SK-N-DZ (cell line): ENCODE results near the gene ZNF3.
A peak's percentile ranks its signal among the peaks of the same experiment; 100 is the strongest.

Experiments
- DNase-seq: peaks from one replicate; pipeline ENCODE4 v3.0.0-alpha.2; 2015; ENCODE audit warnings: low spot score

Gene ZNF3

GRCh38 chr7:100088621-100089457 lies 7.3 kb upstream of the ZNF3 start, which contains the start of gene COPS6:
TSS of gene COPS6 (plus strand) at chr7:100088969. CDS start at chr7:100088991, 22 bp downstream.
- DNase-seq, result peak; percentile 74

DNA sequence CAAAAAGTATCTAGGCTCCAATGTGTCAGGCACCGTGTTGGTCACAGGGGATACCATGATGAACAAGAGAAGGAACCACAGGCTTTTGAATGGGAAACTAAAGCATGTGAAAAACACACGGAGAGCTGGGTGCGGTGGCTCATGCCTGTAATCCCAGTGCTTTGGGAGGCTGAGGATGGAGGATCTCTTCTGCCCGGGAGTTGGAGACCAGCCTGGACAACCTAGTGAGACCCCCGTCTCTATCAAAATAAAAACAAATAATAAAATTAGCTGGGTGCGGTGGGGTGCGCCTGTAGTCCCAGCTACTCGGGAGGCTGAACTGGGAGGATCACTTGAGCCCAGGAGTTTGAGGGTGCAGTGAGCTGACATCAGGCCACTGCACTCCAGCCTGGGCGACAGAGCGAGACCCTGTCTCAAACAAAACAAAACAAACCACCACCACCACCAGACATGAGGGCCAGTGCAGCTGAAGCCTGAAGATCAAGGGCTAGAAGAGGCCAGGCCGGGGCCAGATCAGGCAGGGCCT lies 6.6 kb upstream of the ZNF3 start:
- no peak for DNase-seq

GRCh38 chr7:100087055-100087750 lies 5.7 kb upstream of the ZNF3 start:
- DNase-seq, result peak; percentile 56

GRCh38 chr7:100085515-100085914 lies 4.0 kb upstream of the ZNF3 start:
- no peak for DNase-seq

DNA sequence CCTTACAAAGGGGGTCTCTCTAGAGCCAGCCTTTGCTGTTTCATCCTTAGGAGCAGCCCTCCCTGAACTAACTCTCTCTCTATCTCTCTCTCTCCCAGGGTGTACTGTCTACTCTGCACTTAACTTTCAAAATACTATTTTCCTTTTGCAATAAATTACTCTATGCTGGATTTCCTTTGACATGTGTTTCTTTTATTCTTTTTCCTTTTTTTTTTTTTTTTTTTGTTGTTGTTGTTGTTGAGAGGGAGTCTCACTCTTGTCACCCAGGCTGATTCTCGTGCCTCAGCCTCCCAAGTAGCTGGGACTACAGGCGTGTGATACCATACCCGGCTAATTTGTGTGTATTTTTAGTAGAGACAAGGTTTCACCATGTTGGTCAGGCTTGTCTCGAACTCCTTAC lies 1.5 kb upstream of the ZNF3 start:
- DNase-seq, result no peak

GRCh38 chr7:100080907-100081534 lies 502 bp downstream of the ZNF3 start:
- peak; percentile 27 for DNase-seq

DNA sequence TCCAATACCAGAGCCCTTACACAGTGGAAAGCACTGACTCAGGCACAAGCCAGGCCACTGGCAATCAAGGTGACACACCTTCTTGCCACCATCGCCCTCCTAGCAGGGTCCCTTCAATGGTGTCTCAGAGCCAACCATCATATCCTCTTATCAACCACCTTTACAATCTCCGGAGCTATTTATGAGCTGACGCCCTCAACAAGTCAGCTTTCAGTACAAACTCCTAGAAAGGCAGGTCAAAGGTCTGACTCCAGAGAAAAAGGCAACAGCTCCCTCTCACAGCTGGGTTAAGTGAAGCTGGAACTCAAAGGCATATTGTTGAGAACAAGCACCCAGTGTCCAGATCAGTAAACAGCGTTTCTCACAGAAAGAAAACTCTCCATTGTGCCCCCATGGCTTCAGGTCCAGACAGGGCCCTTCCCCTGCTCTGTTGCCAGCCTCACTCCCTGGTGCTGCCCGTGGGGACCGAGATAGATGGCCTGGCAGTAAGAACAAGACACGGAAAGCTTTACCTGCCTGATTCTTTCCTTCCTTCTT lies 2.4 kb downstream of the ZNF3 start:
- DNase-seq, result no peak

DNA sequence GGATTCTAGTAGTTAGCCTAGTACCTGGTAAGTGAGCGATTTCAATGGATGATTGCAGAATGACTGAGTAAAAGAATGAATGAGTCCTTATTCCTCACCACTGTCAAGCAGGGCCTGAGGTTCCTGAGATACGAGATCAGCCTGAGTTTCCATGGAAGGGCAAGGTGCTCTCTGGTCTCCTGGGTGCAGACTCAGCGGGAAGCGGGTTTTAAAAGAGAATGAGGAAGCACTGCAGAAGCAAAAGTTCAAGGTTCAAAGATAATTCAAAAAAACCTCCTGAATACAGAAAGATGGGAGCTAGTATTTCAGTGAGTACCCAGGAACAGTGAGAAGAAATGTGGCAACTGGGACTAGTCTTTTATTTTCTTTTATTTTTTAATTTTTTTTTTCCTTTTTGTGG lies 4.3 kb downstream of the ZNF3 start:
- DNase-seq, result no peak

DNA sequence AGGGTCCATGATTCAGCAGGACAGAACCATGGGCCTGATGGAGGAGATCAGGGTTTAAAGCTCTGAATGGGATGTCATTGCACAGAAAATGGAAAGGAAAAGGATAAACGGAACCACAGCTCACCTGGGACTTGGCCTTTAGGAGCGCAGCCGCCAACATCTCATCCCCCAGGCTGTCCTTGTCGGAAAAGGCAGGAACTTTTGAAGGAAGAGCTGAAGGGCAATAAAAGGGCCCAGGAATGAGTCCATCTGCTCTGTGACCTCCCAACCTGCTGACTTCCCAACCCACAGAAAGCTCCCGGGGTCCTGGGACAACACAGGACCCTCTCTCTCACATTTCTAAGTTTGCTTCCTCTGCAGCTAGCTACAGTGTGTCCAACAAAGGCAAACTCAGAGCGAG lies 6.1 kb downstream of the ZNF3 start:
- no peak for DNase-seq

DNA sequence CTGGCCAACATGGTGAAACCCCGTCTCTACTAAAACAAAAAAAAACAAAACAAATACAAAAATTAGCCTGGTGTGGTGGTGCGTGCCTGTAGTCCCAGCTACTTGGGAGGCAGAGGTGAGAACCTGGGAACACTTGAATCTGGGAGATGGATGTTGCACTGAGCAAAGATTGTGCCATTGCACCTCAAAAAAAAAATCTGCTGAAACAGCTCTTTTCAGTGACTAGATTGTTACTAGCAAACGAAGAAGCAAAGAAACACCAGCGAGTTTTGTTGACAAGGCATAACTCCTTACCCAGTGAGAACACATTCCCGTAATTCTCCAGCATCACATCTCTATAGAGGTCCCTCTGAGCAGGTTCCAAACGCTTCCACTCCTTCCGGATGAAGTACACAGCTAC lies 6.7 kb downstream of the ZNF3 start:
- no peak for DNase-seq

DNA sequence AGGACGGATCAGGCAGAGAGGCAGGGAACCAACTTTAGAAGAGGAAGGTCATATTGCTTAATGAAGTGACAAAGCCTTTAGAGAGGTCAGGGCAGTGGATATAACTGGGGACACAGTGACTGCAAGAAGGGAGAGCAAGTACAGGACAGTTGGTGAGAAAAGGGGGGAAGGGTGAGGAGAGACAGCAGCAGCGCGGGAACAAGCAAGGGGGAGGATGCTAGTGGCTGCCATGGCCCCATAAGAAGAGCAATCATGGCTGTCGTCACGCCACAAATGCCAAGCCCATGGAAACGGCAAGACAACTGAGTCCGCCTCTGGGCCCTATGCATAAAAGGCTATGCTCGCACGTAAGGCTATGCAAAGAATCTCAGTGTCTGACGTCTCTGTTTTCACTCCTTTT lies 9.1 kb downstream of the ZNF3 start:
- no peak for DNase-seq

GRCh38 chr7:100071018-100071723 lies 10.4 kb downstream of the ZNF3 start:
- DNase-seq, result no peak

- no peak for DNase-seq
Measured at GRCh38 chr7:100069991-100070390, 11.5 kb downstream of the ZNF3 start.

- no peak for DNase-seq
Measured at GRCh38 chr7:100066953-100067352, 14.6 kb downstream of the ZNF3 start.

- peak; percentile 41 for DNase-seq
Measured at GRCh38 chr7:100065452-100066186, 15.9 kb downstream of the ZNF3 start.

DNA sequence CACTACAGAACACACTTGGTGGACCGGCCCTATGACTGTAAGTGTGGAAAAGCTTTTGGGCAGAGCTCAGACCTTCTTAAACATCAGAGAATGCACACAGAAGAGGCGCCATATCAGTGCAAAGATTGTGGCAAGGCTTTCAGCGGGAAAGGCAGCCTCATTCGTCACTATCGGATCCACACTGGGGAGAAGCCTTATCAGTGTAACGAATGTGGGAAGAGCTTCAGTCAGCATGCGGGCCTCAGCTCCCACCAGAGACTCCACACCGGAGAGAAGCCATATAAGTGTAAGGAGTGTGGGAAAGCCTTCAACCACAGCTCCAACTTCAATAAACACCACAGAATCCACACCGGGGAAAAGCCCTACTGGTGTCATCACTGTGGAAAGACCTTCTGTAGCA lies 17.4 kb downstream of the ZNF3 start:
- no peak for DNase-seq

DNA sequence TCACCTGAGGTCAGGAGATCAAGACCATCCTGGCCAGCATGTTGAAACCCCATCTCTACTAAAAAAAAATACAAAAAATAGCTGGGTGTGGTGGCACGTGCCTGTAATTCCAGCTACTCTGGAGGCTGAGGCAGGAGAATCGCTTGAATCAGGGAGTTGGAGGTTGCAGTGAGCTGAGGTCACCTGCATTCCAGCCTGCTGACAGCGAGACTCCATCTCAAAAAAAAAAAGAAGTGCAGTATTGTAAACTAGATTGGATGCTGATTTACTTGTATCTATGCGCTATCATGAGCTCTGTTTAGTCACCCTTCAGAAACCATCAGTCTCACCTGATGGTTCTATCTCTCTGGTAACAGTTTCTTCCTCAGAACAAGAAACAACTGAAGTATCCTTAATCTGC lies 18.1 kb downstream of the ZNF3 start:
- DNase-seq, result no peak

GRCh38 chr7:100061518-100062193 lies 19.9 kb downstream of the ZNF3 start:
- DNase-seq, result no peak

DNA sequence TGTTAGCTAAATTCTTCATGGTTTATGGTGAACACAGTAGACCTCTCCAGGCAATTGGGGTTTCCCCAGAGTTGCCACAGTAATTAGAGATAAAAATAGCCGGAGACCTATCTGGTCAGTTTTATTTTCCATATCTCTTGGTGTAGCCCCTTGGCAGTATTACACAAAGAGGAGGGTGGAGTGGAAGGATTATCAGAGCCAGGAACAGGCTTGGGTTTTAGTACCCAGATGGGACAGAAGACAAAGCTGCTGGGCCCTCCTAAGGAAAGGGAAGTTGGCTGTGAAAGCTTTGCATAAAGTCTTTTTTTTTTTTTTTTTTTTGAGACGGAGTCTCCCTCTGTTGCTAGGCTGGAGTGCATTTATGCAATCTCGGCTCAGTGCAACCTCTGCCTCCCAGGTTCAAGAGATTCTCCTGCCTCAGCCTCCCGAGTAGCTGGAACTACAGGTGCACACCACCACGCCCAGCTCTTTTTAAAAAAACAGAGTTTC lies 22.2 kb downstream of the ZNF3 start:
- no peak for DNase-seq

- no peak for DNase-seq
Measured at GRCh38 chr7:100057006-100057405, 24.5 kb downstream of the ZNF3 start.
